NCI-H1694 (cell line): Measurements from ENCODE around the gene ZNF287.
"Not testable (repeated sequence)": the region's sequence is repeated elsewhere in the genome, so short reads cannot be mapped to it uniquely, and the experiment has no call there.

Experiments
- DNase-seq: peaks from one replicate; lab custom pipeline; 2025; lab: John Stamatoyannopoulos, UW

ZNF287 gene

GRCh38 chr17:16568541-16569357, at the start of gene ZNF287:
Gene ZNF287, minus strand, starts transcription at chr17:16569204. Its CDS starts 1,473 bp downstream, at chr17:16567731.
- DNase-seq: peak; percentile 87

GRCh38 chr17:16617481-16618060, 48.6 kb upstream of the ZNF287 start:
- no peak for DNase-seq

- DNase-seq: no peak
Observed at GRCh38 chr17:16599537-16599936, 30.5 kb upstream of the ZNF287 start.

- no peak for DNase-seq
Observed at GRCh38 chr17:16593356-16594102, 24.5 kb upstream of the ZNF287 start.

GRCh38 chr17:16589097-16589969, 20.3 kb upstream of the ZNF287 start:
- peak; percentile 81 for DNase-seq

- no peak for DNase-seq
Observed at GRCh38 chr17:16585796-16586195, 16.8 kb upstream of the ZNF287 start.

- peak; percentile 89 for DNase-seq
Observed at GRCh38 chr17:16584273-16584995, 15.4 kb upstream of the ZNF287 start.

- DNase-seq: no peak
Observed at GRCh38 chr17:16583781-16584180, 14.8 kb upstream of the ZNF287 start.

GRCh38 chr17:16573466-16573865, 4.5 kb upstream of the ZNF287 start:
- DNase-seq: no peak

GRCh38 chr17:16569358-16569712, 331 bp upstream of the ZNF287 start:
- no peak for DNase-seq

- DNase-seq: no peak
Observed at GRCh38 chr17:16552637-16553045, 16.4 kb downstream of the ZNF287 start.

GRCh38 chr17:16551878-16552636, 16.9 kb downstream of the ZNF287 start:
- no peak for DNase-seq

GRCh38 chr17:16537130-16537458, 31.9 kb downstream of the ZNF287 start:
- DNase-seq: no peak

- DNase-seq: no peak
Observed at GRCh38 chr17:16534236-16534635, 34.8 kb downstream of the ZNF287 start.

GRCh38 chr17:16529906-16530305, 39.1 kb downstream of the ZNF287 start:
- DNase-seq: no peak

GRCh38 chr17:16527298-16527697, 41.7 kb downstream of the ZNF287 start:
- DNase-seq: no peak

- not testable (repeated sequence) for DNase-seq
Observed at GRCh38 chr17:16525556-16525955, 43.4 kb downstream of the ZNF287 start.

- peak; percentile 82 for DNase-seq
Observed at GRCh38 chr17:16521070-16521727, 47.8 kb downstream of the ZNF287 start.

GRCh38 chr17:16519021-16519420, 50.0 kb downstream of the ZNF287 start:
- no peak for DNase-seq

- DNase-seq: no peak
Observed at GRCh38 chr17:16517477-16517876, 51.5 kb downstream of the ZNF287 start.
